Liver (tissue), 9 donors: ENCODE results near the gene BACH1. TPM values are rescaled to one million over a fixed set of nuclear protein-coding genes. Genes with fewer than 3 reads are reported as not detected.

Experiments
- DNase-seq: peaks from one replicate; pipeline ENCODE4 v3.0.0-alpha.2; 2017; ENCODE audit warnings: low spot score
- H3K27ac ChIP-seq, 2 donors: one replicate each; pipeline ENCODE4 v1.7.0; 2013; ENCODE audit warnings: inconsistent platforms in 2 of 2, low read length in 2 of 2, control low read depth in 1 of 2, low read depth in 1 of 2, mild to moderate bottlenecking in 1 of 2
- H3K27me3 ChIP-seq, 4 donors: one replicate each; pipeline versions ENCODE4 v1.6.1 to v1.7.0; 2013; ENCODE audit warnings: low read length in 3 of 4, inconsistent platforms in 1 of 4, mild to moderate bottlenecking in 1 of 4, moderate library complexity in 1 of 4; ENCODE audit not compliant: control insufficient read depth in 4 of 4, insufficient read depth in 4 of 4
- H3K36me3 ChIP-seq, 4 donors: one replicate each; pipeline versions ENCODE4 v1.6.1 to v1.7.0; 2013; ENCODE audit warnings: low read length in 3 of 4, mild to moderate bottlenecking in 3 of 4, low read depth in 1 of 4, moderate library complexity in 1 of 4; ENCODE audit not compliant: control insufficient read depth in 4 of 4, insufficient read depth in 3 of 4
- H3K4me1 ChIP-seq, 4 donors: one replicate each; pipeline versions ENCODE4 v1.6.1 to v1.7.0; 2013; ENCODE audit warnings: low read length in 3 of 4, mild to moderate bottlenecking in 3 of 4, moderate library complexity in 1 of 4; ENCODE audit not compliant: control insufficient read depth in 4 of 4, insufficient read depth in 4 of 4
- H3K4me3 ChIP-seq, 3 donors: one replicate each; pipeline versions ENCODE4 v1.6.1 to v1.7.0; 2013; ENCODE audit warnings: low read length in 3 of 3, control low read depth in 1 of 3, low read depth in 1 of 3, mild to moderate bottlenecking in 1 of 3
- H3K9ac ChIP-seq, 2 donors: one replicate each; pipeline ENCODE4 v1.7.0; 2013; ENCODE audit warnings: low read length in 2 of 2, mild to moderate bottlenecking in 2 of 2, moderate library complexity in 2 of 2, control low read depth in 1 of 2, low read depth in 1 of 2
- H3K9me3 ChIP-seq, 4 donors: one replicate each; pipeline versions ENCODE4 v1.6.1 to v1.7.0; 2013; ENCODE audit warnings: low read length in 3 of 4; ENCODE audit not compliant: control insufficient read depth in 4 of 4
- GABPA ChIP-seq, 2 donors: IDR thresholded peaks in 1 of 2; conservative IDR thresholded peaks in 1 of 2; 2 replicates each; pipeline ENCODE4 v1.6.1; 2016; ENCODE audit warnings: antibody characterized with exemption in 2 of 2, mild to moderate bottlenecking in 1 of 2, moderate library complexity in 1 of 2
- HNF4A ChIP-seq, 2 donors: conservative IDR thresholded peaks; 2 replicates each; pipeline ENCODE4 v1.6.1; 2016; ENCODE audit warnings: antibody characterized with exemption in 2 of 2, mild to moderate bottlenecking in 2 of 2
- HNF4G ChIP-seq: IDR thresholded peaks from 2 replicates; pipeline ENCODE4 v1.6.1; 2016; ENCODE audit warnings: antibody characterized with exemption
- JUND ChIP-seq, 2 donors: IDR thresholded peaks; 2 replicates each; pipeline ENCODE4 v1.6.1; 2016; ENCODE audit warnings: antibody characterized with exemption in 2 of 2
- RAD21 ChIP-seq, 2 donors: IDR thresholded peaks; 2 replicates each; pipeline ENCODE4 v1.6.1; 2016; ENCODE audit warnings: antibody characterized with exemption in 2 of 2, mild to moderate bottlenecking in 2 of 2
- TAF1 ChIP-seq: conservative IDR thresholded peaks from 2 replicates; pipeline ENCODE4 v1.6.1; 2016; ENCODE audit warnings: antibody characterized with exemption, mild to moderate bottlenecking
- WGBS: extraction: QIAGEN DNeasy Blood & Tissue Kit; methylation state at CpG from one replicate; pipeline ENCODE4 v1.1.7; 2013; 5-methylcytosine and 5-hydroxymethylcytosine counted together
- polyA plus RNA-seq, 2 donors: library from polyadenylated mRNA; stranded (reverse) in 1 of 2; unstranded in 1 of 2; fragments of 200-250 nt in 1 of 2; fragments of >200 nt in 1 of 2; fragmentation: Nextera tagmentation in 1 of 2; extraction: Ambion mirVana in 1 of 2; gene quantifications; one replicate each; pipeline versions ENCODE4 v1.2.1 to v1.2.3, GENCODE V29; 2013 to 2015
- total RNA-seq, 2 donors: library from RNA; depleted of rRNA; stranded (reverse); fragments of >200 nt; gene quantifications; one replicate each; pipeline ENCODE4 v1.2.3, GENCODE V29; 2014
- TF ChIP-seq, protein P1 (sequence below): fragments of 150-350 bp; IDR thresholded peaks from 2 replicates; pipeline ENCODE4 v1.5.1; 2017; ENCODE audit warnings: improper control_type of control experiment, low read depth, low read length; ENCODE audit not compliant: missing input control
- TF ChIP-seq, protein P2 (sequence below): IDR thresholded peaks from 2 replicates; pipeline ENCODE4 v1.6.1; 2016; ENCODE audit warnings: antibody characterized with exemption
- TF ChIP-seq, protein P3 (sequence below): IDR thresholded peaks from 2 replicates; pipeline ENCODE4 v1.6.1; 2016; ENCODE audit warnings: antibody characterized with exemption, mild to moderate bottlenecking
- donor health status: healthy.
- donor health status: healthy.
- donor health status: healthy.
- donor health status: healthy.
- donor health status: healthy.

Gene BACH1
- total and polyA plus RNA-seq, 4 donors, result 7.5 to 47.1 (median 19.9) TPM

DNA sequence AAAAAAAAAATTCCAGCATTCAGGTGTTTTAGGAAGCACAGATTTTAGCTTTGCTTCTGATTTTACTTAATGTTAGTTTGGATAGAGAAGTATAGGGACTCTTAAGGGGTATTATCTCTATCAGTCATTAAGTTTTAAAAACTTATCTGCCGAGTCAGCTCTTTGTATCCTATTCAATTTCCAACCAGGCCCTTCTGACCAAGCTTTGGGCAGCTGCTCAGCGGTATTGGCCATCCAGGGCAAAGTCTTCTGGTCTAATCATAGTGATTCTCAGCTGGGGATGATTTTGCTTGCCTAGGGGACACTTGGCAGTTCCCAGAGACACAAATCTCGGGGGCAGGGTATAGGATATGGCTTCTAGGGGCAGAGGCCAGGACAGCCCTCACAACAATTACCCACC lies 47.6 kb downstream of the BACH1 start:
- DNase-seq, result no peak
- Histone ChIP-seq H3K27ac (peak overlapping the region in 1 of 2 donors; percentile 19), H3K9me3 (no peaks in the 10 kb centered on the region), H3K4me1 (peaks cover 1 to 53% (median 28%) of the 10 kb centered on the region in 4 donors), H3K27me3 (no peaks in the 10 kb centered on the region), H3K4me3 (no peak overlapping the region), H3K9ac (no peak overlapping the region), H3K36me3 (no peaks in the 10 kb centered on the region)
- TF ChIP-seq, protein P1, sequence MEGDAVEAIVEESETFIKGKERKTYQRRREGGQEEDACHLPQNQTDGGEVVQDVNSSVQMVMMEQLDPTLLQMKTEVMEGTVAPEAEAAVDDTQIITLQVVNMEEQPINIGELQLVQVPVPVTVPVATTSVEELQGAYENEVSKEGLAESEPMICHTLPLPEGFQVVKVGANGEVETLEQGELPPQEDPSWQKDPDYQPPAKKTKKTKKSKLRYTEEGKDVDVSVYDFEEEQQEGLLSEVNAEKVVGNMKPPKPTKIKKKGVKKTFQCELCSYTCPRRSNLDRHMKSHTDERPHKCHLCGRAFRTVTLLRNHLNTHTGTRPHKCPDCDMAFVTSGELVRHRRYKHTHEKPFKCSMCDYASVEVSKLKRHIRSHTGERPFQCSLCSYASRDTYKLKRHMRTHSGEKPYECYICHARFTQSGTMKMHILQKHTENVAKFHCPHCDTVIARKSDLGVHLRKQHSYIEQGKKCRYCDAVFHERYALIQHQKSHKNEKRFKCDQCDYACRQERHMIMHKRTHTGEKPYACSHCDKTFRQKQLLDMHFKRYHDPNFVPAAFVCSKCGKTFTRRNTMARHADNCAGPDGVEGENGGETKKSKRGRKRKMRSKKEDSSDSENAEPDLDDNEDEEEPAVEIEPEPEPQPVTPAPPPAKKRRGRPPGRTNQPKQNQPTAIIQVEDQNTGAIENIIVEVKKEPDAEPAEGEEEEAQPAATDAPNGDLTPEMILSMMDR, result no peak
- peak in 1 of 2 donors; percentile 44 for TF ChIP-seq RAD21 (IDR thresholded peaks at IDR 0.05)
- TF ChIP-seq, protein P2, sequence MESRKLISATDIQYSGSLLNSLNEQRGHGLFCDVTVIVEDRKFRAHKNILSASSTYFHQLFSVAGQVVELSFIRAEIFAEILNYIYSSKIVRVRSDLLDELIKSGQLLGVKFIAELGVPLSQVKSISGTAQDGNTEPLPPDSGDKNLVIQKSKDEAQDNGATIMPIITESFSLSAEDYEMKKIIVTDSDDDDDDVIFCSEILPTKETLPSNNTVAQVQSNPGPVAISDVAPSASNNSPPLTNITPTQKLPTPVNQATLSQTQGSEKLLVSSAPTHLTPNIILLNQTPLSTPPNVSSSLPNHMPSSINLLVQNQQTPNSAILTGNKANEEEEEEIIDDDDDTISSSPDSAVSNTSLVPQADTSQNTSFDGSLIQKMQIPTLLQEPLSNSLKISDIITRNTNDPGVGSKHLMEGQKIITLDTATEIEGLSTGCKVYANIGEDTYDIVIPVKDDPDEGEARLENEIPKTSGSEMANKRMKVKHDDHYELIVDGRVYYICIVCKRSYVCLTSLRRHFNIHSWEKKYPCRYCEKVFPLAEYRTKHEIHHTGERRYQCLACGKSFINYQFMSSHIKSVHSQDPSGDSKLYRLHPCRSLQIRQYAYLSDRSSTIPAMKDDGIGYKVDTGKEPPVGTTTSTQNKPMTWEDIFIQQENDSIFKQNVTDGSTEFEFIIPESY, result peak; percentile 16
- TF ChIP-seq HNF4A (conservative IDR thresholded peaks at IDR 0.05), result peak; percentile 60 to 73
- TF ChIP-seq HNF4G, result peak; percentile 29
- WGBS, result 47% methylated on average over 3 of the region's 3 CpGs

DNA sequence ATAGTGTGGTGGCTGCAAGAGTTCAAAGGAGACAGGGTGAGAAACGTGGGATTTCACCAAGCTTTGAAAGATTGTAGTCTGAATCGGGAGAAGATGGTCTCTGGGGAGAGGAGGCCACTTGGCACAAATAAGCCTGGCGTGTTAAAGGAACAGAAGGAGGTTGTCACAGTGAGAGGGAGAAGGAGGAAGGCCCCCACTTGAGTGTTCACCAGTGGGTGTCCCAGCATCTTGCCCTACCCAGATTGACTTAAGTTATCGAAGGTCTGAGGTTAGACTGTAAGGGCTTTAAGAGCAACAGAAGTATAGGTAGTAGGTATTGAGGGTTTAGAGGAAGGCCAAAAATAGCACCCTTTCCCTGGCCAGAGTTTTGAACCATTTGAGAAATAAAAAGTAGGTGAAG lies 48.0 kb downstream of the BACH1 start:
- Histone ChIP-seq H3K27ac (peak overlapping the region in 1 of 2 donors; percentile 19), H3K4me3 (no peak overlapping the region), H3K36me3 (no peaks in the 10 kb centered on the region), H3K4me1 (peaks cover under 1 to 48% (median 25%) of the 10 kb centered on the region in 4 donors), H3K9ac (no peak overlapping the region), H3K9me3 (no peaks in the 10 kb centered on the region), H3K27me3 (no peaks in the 10 kb centered on the region)
- TF ChIP-seq, protein P3, sequence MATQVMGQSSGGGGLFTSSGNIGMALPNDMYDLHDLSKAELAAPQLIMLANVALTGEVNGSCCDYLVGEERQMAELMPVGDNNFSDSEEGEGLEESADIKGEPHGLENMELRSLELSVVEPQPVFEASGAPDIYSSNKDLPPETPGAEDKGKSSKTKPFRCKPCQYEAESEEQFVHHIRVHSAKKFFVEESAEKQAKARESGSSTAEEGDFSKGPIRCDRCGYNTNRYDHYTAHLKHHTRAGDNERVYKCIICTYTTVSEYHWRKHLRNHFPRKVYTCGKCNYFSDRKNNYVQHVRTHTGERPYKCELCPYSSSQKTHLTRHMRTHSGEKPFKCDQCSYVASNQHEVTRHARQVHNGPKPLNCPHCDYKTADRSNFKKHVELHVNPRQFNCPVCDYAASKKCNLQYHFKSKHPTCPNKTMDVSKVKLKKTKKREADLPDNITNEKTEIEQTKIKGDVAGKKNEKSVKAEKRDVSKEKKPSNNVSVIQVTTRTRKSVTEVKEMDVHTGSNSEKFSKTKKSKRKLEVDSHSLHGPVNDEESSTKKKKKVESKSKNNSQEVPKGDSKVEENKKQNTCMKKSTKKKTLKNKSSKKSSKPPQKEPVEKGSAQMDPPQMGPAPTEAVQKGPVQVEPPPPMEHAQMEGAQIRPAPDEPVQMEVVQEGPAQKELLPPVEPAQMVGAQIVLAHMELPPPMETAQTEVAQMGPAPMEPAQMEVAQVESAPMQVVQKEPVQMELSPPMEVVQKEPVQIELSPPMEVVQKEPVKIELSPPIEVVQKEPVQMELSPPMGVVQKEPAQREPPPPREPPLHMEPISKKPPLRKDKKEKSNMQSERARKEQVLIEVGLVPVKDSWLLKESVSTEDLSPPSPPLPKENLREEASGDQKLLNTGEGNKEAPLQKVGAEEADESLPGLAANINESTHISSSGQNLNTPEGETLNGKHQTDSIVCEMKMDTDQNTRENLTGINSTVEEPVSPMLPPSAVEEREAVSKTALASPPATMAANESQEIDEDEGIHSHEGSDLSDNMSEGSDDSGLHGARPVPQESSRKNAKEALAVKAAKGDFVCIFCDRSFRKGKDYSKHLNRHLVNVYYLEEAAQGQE, result no peak
- TF ChIP-seq HNF4G (no peak), GABPA (IDR thresholded peaks at IDR 0.05 in 1 of 2, conservative IDR thresholded peaks at IDR 0.05 in 1 of 2) (no peak), JUND (IDR thresholded peaks at IDR 0.05) (no peak), TAF1 (no peak), RAD21 (IDR thresholded peaks at IDR 0.05) (no peak), HNF4A (conservative IDR thresholded peaks at IDR 0.05) (no peak)
- TF ChIP-seq, protein P1, result no peak
- 80% methylated on average over 4 of the region's 4 CpGs for WGBS
- no peak for DNase-seq
